GM20431 (cell line): Measurements from ENCODE around the gene CCR5.

Experiments
- in situ Hi-C: fragments of 300-500 bp; cut with MseI, MboI; formaldehyde crosslinking; loops from one replicate; pipeline ENCODE4 v1.15.0; 2020; ENCODE audit warnings: low sequenced_read_pairs; ENCODE audit not compliant: unreplicated experiment

CCR5 gene

GRCh38 chr3:46380471-46381221 lies 9.9 kb downstream of the CCR5 start:
- in situ Hi-C loops = loop anchor here (10.0 to 25.0 kb wide), 2 partner anchors 296 to 618 kb away; no protein-coding TSS in a partner anchor

DNA sequence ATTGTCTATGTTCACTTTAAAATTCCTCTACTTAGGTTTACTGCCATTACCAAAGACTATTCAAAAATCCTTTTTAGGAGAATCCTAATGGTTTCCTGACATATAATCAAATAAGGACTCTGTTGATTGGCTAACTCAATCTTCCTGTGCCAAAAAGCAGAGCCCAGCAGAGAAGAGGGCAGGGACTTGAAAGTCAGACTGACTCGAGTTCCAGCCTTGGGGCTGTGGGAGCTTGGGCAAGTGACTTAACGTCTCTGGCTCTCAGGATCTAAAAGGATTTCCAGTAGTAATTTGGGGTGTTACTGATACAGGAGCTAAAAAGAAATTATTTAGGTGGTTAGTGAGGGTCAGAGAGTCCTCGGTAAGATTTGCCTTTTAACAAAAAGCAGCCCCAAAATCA lies 10.9 kb downstream of the CCR5 start:
- in situ Hi-C loops = loop anchor here (10.0 to 25.0 kb wide), 2 partner anchors 297 to 619 kb away; no protein-coding TSS in a partner anchor

DNA sequence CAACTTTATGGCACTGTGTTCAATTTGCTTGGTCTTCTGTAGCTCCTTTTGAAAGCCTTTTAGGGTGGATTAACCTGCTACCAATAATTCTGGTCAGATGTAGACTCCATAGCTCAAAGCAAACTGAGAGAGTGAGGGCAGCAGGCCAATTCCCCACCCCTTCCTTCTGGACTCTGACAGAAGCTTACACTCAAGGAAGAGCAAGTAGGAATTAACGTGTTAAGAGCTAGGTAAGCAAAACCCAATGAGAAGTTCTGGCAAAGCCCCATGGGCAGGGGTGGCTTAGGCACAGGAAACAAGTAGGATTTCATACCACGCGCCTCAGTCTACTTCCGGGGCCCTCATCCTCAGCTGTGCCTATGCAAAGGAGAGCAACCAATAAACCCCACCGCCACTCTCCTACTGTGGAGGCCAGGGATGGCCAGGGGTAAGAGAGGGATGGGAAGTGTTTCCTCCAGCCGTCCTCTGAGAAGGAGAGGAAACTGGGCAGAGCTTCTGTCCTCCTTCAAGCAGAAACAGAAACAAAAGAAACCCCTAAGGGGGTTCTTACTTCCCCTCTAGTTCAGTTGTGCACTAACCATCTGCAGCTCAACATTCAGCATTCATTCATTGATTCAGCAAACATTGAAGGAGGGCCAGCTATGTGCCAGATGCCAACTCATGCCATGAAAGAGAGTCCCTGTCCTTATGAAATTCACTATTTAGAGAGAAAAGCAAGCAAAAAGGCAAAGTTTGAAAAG lies 12.6 kb downstream of the CCR5 start:
- in situ Hi-C loops = loop anchor here (10.0 to 25.0 kb wide), 2 partner anchors 299 to 621 kb away; no protein-coding TSS in a partner anchor

GRCh38 chr3:46383951-46384330 lies 13.2 kb downstream of the CCR5 start:
- in situ Hi-C loops = loop anchor here (10.0 to 25.0 kb wide), 2 partner anchors 299 to 622 kb away; no protein-coding TSS in a partner anchor

GRCh38 chr3:46386205-46386604 lies 15.5 kb downstream of the CCR5 start:
- in situ Hi-C loops = loop anchor here (10.0 to 25.0 kb wide), 2 partner anchors 301 to 624 kb away; no protein-coding TSS in a partner anchor

GRCh38 chr3:46388847-46389246 lies 18.1 kb downstream of the CCR5 start:
- in situ Hi-C loops = loop anchor here (10.0 to 25.0 kb wide), 2 partner anchors 304 to 627 kb away; no protein-coding TSS in a partner anchor

- in situ Hi-C loops = loop anchor here (10.0 to 25.0 kb wide), 2 partner anchors 305 to 627 kb away; no protein-coding TSS in a partner anchor
Measured at GRCh38 chr3:46389306-46389705, 18.6 kb downstream of the CCR5 start.

DNA sequence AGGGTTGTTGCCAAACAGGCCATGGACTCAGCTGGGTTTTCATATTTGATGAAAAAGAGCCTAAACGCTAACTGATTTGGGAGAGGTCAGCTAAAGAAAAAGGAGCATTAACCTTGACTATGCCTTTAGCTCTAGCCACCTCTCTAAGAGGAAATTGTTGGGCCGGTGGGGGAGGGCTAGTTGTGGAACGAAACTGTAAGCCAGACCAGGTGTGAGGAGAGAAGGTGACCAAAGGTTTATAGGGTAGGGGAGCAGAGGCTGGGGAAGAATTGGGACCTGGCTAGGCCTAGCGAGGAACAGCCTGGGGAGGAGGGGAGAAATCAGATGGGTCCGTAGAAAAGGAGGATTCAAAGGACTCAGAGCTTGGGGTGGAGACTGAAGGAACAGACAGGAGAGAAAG lies 20.8 kb downstream of the CCR5 start:
- in situ Hi-C loops = loop anchor here (25.0 kb wide), 1 partner anchor 629 kb away; no protein-coding TSS in a partner anchor

DNA sequence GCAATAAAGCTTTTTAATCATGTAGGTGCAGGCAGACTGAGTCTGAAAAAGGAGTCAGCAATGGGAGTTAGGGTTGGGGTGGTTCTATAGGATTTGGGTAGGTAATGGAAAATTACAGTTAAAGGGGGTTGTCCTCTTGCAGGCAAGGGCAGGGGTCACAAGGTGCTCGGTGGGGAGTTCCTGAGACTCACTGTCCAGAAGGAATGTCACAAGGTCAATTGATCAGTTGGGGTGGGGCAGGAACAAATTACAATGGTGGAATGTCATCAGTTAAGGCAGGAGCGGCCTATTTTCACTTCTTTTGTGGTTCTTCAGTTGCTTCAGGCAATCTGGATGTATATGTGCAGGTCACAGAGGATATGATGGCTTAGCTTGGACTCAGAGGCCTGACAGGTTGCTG lies 22.3 kb downstream of the CCR5 start:
- in situ Hi-C loops = loop anchor here (25.0 kb wide), 1 partner anchor 631 kb away; no protein-coding TSS in a partner anchor

DNA sequence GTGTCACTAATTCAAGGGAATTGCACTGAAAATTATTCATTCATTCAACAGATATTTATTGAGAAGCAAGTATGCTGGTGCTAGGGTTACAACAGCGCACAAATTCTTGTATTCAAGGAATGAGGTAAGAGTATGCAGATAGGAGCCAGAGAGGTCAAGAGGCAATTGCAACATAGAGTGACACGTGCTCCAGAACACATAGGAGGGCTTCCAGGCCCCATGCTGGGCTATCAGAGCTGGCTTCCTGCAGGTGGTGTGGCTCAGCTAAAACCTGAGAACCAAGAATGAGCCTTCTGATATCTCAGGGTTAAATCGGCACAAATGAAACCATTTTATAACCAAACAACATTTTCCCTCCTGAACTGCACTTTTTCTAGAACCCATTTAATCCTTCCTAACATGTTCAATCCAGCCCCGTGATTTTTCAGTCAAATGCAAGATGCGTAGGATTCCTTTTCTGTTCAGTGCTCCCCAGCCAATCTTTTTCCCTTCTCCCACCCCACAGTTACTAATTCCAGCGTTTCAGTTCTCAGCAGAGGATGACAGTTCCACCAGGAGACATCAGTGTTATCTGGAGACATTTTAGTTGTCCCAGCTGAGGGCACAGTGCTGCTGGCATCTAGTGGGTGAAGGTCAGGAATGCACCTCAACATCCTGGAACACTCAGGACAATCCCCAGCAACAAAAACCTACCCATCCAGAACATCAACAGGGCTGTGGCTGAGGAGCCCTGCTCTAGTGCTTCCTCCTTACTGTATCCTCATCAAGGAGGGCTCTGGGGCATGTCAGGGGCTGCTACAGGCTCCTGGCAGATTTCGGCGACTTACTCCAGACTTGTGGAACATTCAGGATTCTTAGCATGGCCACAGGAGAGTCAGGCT lies 23.0 kb downstream of the CCR5 start:
- in situ Hi-C loops = loop anchor here (25.0 kb wide), 1 partner anchor 631 kb away; no protein-coding TSS in a partner anchor

DNA sequence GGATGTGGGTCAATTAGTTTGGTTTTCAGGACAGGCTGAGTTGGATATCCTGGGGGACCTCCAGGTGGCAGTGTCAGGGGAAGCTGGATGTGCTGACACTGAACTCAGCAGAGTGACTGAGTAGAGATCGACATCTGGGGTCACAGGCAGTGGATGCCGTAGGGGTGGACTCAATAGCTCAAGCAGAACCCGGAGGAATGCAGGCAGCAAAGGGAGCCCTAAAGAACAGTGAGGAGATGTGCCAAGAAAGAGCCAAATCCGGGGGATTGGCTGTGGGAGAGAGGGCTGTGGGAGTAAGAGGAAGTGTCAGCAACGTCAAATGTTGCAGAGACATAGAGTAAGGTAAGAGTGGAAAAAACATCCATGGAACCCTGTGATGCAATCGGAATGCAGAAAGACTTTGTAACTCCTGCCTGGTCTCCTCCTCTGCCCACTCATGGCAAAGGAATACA lies 24.5 kb downstream of the CCR5 start:
- in situ Hi-C loops = loop anchor here (25.0 kb wide), 1 partner anchor 633 kb away; no protein-coding TSS in a partner anchor

DNA sequence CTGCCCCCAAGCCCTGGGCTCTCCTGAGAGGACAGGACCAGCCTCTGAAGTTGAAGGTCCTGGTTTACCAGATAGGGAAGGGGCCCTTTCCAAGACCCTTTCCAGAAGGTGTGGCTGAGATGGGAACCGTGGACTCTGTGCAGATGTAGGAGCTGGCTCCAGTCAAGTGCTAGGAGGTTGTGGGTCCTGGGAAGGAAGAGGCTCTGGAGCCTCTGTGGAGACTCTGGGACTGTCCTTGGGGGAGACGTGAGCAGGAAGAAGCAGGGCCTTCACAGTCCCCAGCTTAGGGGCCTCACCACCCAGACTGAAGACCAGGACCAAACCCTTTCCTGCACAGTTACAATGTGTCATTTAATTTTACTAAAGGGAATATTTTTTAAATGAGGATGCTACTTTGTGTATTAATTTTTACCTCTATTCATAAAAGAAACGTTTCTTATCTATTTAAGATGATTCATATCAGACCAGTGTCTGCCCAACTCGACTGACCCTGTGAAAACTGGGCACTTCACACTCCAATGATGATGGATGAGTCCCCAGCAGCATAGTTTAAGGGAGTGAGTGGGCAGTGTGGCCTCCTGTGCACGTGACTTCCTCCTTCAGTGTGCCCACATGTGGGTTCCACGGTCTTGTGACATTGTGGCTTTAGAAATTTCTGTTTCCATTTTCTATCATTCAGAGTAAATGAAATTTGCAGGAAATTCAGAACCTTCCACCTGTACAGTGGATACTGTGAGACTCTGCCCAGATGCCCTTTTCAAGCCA lies 25.2 kb downstream of the CCR5 start:
- in situ Hi-C loops = loop anchor here (25.0 kb wide), 1 partner anchor 634 kb away; no protein-coding TSS in a partner anchor

- in situ Hi-C loops = loop anchor here (25.0 kb wide), 1 partner anchor 635 kb away; no protein-coding TSS in a partner anchor
Measured at GRCh38 chr3:46397111-46397510, 26.4 kb downstream of the CCR5 start.

DNA sequence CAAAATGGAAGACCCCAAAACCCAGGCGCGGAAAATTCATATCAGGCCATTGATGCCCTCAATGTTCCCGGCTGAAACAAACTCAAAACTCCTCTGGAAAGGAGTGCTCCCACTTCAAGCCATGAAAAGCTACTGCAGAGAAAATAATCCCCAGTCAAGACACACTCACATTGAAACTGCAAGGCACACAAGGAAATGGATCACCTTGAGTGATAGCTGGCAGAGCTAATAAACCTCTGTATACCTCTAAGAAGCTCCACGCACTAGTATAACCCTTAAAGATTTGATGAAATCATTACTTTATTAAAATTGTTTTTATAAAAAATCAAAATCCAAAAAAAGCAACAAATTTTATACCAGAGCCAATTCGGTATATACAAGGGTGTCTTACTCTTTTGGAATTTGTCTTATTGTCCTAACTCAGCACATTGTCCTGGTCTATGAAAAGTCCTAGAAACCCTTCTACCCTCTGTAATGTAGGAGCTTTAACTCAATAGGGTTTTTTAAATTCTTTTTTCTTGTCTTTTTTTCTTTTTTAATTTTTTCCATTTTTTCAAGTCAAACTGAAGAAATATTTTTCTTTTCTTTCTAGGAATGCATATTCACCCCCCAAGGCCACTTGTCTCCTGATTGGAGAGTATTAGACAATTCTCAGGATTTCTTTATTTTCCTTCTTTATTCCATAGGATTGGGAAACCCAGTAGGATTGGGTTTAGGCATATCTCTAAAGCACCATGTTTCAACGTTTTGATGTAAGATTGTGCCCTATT lies 27.6 kb downstream of the CCR5 start:
- in situ Hi-C loops = loop anchor here (25.0 kb wide), 1 partner anchor 636 kb away; no protein-coding TSS in a partner anchor

GRCh38 chr3:46399098-46399497 lies 28.4 kb downstream of the CCR5 start:
- in situ Hi-C loops = loop anchor here (25.0 kb wide), 1 partner anchor 637 kb away; no protein-coding TSS in a partner anchor

- in situ Hi-C loops = loop anchor here (25.0 kb wide), 1 partner anchor 637 kb away; no protein-coding TSS in a partner anchor
Measured at GRCh38 chr3:46399557-46399956, 28.8 kb downstream of the CCR5 start.

DNA sequence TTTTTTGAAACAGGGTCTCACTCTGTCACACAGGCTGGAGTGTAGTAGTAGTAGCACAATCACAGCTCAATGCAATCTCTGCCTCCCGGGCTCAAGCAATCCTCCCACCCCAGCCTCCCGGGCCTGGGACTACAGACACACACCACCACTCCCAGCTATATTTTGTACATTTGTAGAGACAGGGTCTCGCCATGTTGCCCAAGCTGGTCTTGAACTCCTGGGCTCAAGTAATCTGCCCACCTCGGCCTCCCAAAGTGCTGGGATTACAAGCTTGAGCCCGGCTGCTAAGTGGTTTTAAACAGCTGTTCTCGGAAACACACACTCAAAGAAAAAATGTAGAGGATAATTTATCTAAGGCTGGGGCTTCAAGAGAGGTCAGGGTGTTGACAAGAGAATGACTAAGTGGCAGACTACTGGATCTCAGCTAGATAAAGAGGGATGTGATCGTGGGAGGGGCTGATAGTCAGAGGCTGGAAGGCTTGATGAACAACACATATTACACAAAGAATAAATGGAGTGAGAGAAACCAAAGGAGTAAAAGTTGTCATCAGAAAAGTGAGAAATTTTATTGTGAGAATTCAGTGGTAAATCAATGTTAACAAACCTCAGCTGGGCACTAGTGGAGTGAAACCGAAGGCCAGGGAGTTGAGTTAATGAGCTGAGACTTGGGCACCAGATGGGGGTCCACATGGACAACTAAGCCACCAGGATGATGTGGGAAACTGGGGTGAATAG lies 29.4 kb downstream of the CCR5 start:
- in situ Hi-C loops = loop anchor here (25.0 kb wide), 1 partner anchor 638 kb away; no protein-coding TSS in a partner anchor
